ENCODE results near the gene ELMO3.

The ELMO3 gene

DNA sequence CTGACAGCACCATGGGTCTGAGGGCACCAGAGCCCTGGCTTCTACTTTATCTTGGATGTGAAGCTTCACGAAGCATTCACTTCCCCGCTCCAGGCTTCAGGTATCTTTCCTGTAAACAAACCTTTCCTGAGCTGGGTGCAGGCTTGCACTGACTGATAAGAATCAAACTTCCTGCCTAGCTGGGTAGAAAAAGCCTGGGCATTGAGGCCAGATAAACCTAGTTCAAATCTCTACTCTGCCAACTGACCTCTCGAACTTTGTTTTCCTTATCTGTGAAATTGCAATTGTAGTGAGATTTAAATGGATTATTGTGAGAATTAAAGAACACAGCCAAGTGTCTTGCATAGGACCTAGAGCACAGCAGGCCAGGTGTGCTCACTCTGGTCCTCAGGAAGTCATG is 25.1 kb downstream of the ELMO3 start:
- H3K36me3 ChIP-seq (ENCODE audit: control insufficient read depth, insufficient read depth, low read length) = peaks cover 8% of the 10 kb centered on the region
- no peak overlapping the region for H3K27ac ChIP-seq (ENCODE audit: insufficient read depth, low read depth, low read length, poor library complexity, severe bottlenecking)
- no peaks in the 10 kb centered on the region for H3K27me3 ChIP-seq (ENCODE audit: control insufficient read depth, insufficient read depth, low read length, poor library complexity, severe bottlenecking)
- H3K4me1 ChIP-seq (ENCODE audit: control insufficient read depth, insufficient read depth, low read length) = peaks cover 6% of the 10 kb centered on the region
- 92 to 93% methylated on average over 3 of the region's 3 CpGs for WGBS, 2 experiments
- H3K9me3 ChIP-seq (ENCODE audit: control insufficient read depth, low read length) = no peaks in the 10 kb centered on the region
- H3K4me3 ChIP-seq (ENCODE audit: insufficient read depth, low read depth, low read length) = no peak overlapping the region

- H3K36me3 ChIP-seq (ENCODE audit: control insufficient read depth, insufficient read depth, low read length) = peaks cover 9% of the 10 kb centered on the region
- peak overlapping the region; percentile 100 for H3K4me3 ChIP-seq (ENCODE audit: insufficient read depth, low read depth, low read length)
- H3K4me1 ChIP-seq (ENCODE audit: control insufficient read depth, insufficient read depth, low read length) = peaks cover 6% of the 10 kb centered on the region
- H3K27me3 ChIP-seq (ENCODE audit: control insufficient read depth, insufficient read depth, low read length, poor library complexity, severe bottlenecking) = no peaks in the 10 kb centered on the region
- no peaks in the 10 kb centered on the region for H3K9me3 ChIP-seq (ENCODE audit: control insufficient read depth, low read length)
- 15% methylated on average over 12 of the region's 12 CpGs for WGBS, 2 experiments
- no peak overlapping the region for H3K27ac ChIP-seq (ENCODE audit: insufficient read depth, low read depth, low read length, poor library complexity, severe bottlenecking)
Observed at GRCh38 chr16:67226295-67226803, 27.4 kb downstream of the ELMO3 start.

DNA sequence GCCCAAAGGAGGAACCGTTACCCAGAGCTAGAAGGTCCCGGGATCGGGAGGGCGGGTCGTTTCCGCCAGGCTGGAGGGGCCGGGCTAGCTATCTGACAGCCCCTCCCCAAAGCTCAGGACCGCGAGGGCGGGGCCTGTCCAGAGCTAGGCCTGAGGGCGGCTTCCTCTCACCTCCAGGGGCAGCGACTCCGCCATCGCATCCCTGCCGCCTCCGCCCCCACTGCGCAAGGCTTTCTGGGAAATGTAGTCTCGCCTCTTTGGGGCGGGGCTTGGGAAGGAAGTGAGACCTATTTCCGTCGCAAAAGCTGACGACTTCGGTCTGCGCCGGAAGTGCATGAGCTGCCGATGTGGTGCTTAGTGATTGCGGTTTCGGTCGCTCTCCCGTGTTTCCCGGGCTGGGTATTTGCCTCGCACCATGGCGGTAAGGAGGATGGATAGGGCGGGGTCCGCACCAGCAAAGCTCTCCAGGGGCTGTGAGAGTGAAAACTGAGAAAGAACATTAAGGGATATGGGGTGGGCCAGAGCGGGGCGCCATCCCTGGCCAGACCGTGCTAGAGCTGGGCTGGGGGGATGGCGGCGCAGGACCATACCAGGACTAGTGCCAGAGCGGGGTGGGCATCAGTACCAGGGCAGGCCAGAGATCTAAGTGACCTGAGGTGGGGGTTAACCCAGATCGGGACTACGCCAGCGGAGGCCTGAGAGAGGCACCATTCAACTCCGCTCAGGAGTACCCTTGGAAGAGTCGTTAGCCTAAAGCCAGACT is 28.1 kb downstream of the ELMO3 start, which contains the start of gene TMEM208:
Gene TMEM208 (plus strand): TSS at position 327 of the 763 bp plus-strand sequence. CDS start 89 bp downstream, at position 416.
- 1 to 2% methylated on average over 46 of the region's 46 CpGs for WGBS, 2 experiments
- no peaks in the 10 kb centered on the region for H3K9me3 ChIP-seq (ENCODE audit: control insufficient read depth, low read length)
- no peaks in the 10 kb centered on the region for H3K27me3 ChIP-seq (ENCODE audit: control insufficient read depth, insufficient read depth, low read length, poor library complexity, severe bottlenecking)
- no peak within 1 kb of the TSS for H3K27ac ChIP-seq (ENCODE audit: insufficient read depth, low read depth, low read length, poor library complexity, severe bottlenecking)
- H3K36me3 ChIP-seq (ENCODE audit: control insufficient read depth, insufficient read depth, low read length) = peaks cover 9% of the 10 kb centered on the region
- H3K4me3 ChIP-seq (ENCODE audit: insufficient read depth, low read depth, low read length) = peak within 1 kb of the TSS; percentile 100
- peaks cover 6% of the 10 kb centered on the region for H3K4me1 ChIP-seq (ENCODE audit: control insufficient read depth, insufficient read depth, low read length)

GRCh38 chr16:67227567-67227921 is 28.6 kb downstream of the ELMO3 start:
- Histone ChIP-seq H3K27ac (ENCODE audit: insufficient read depth, low read depth, low read length, poor library complexity, severe bottlenecking) (no peak overlapping the region), H3K4me1 (ENCODE audit: control insufficient read depth, insufficient read depth, low read length) (peaks cover 6% of the 10 kb centered on the region), H3K27me3 (ENCODE audit: control insufficient read depth, insufficient read depth, low read length, poor library complexity, severe bottlenecking) (no peaks in the 10 kb centered on the region), H3K9me3 (ENCODE audit: control insufficient read depth, low read length) (no peaks in the 10 kb centered on the region), H3K4me3 (ENCODE audit: insufficient read depth, low read depth, low read length) (peak overlapping the region; percentile 100), H3K36me3 (ENCODE audit: control insufficient read depth, insufficient read depth, low read length) (peaks cover 9% of the 10 kb centered on the region)
- WGBS, 2 experiments = 35% methylated on average over 12 of the region's 12 CpGs

- peaks cover 9% of the 10 kb centered on the region for H3K36me3 ChIP-seq (ENCODE audit: control insufficient read depth, insufficient read depth, low read length)
- no peaks in the 10 kb centered on the region for H3K27me3 ChIP-seq (ENCODE audit: control insufficient read depth, insufficient read depth, low read length, poor library complexity, severe bottlenecking)
- peaks cover 6% of the 10 kb centered on the region for H3K4me1 ChIP-seq (ENCODE audit: control insufficient read depth, insufficient read depth, low read length)
- H3K9me3 ChIP-seq (ENCODE audit: control insufficient read depth, low read length) = no peaks in the 10 kb centered on the region
- 94 to 95% methylated on average over 9 of the region's 9 CpGs for WGBS, 2 experiments
- H3K27ac ChIP-seq (ENCODE audit: insufficient read depth, low read depth, low read length, poor library complexity, severe bottlenecking) = no peak overlapping the region
- H3K4me3 ChIP-seq (ENCODE audit: insufficient read depth, low read depth, low read length) = peak overlapping the region; percentile 100
Observed at GRCh38 chr16:67228034-67228785, 29.3 kb downstream of the ELMO3 start.

GRCh38 chr16:67228905-67229304 is 30.0 kb downstream of the ELMO3 start:
- 93 to 96% methylated on average over 9 of the region's 9 CpGs for WGBS, 2 experiments
- Histone ChIP-seq H3K36me3 (ENCODE audit: control insufficient read depth, insufficient read depth, low read length) (peaks cover 9% of the 10 kb centered on the region), H3K4me1 (ENCODE audit: control insufficient read depth, insufficient read depth, low read length) (peaks cover 6% of the 10 kb centered on the region), H3K9me3 (ENCODE audit: control insufficient read depth, low read length) (no peaks in the 10 kb centered on the region), H3K27ac (ENCODE audit: insufficient read depth, low read depth, low read length, poor library complexity, severe bottlenecking) (no peak overlapping the region), H3K4me3 (ENCODE audit: insufficient read depth, low read depth, low read length) (no peak overlapping the region), H3K27me3 (ENCODE audit: control insufficient read depth, insufficient read depth, low read length, poor library complexity, severe bottlenecking) (no peaks in the 10 kb centered on the region)

GRCh38 chr16:67229906-67230808 is 31.2 kb downstream of the ELMO3 start:
- 95% methylated on average over 32 of the region's 32 CpGs for WGBS, 2 experiments
- Histone ChIP-seq H3K27ac (ENCODE audit: insufficient read depth, low read depth, low read length, poor library complexity, severe bottlenecking) (no peak overlapping the region), H3K4me1 (ENCODE audit: control insufficient read depth, insufficient read depth, low read length) (peaks cover 6% of the 10 kb centered on the region), H3K9me3 (ENCODE audit: control insufficient read depth, low read length) (no peaks in the 10 kb centered on the region), H3K4me3 (ENCODE audit: insufficient read depth, low read depth, low read length) (no peak overlapping the region), H3K36me3 (ENCODE audit: control insufficient read depth, insufficient read depth, low read length) (peaks cover 9% of the 10 kb centered on the region), H3K27me3 (ENCODE audit: control insufficient read depth, insufficient read depth, low read length, poor library complexity, severe bottlenecking) (no peaks in the 10 kb centered on the region)

GRCh38 chr16:67230809-67231660 is 32.1 kb downstream of the ELMO3 start:
- Histone ChIP-seq H3K9me3 (ENCODE audit: control insufficient read depth, low read length) (no peaks in the 10 kb centered on the region), H3K27ac (ENCODE audit: insufficient read depth, low read depth, low read length, poor library complexity, severe bottlenecking) (no peak overlapping the region), H3K4me3 (ENCODE audit: insufficient read depth, low read depth, low read length) (no peak overlapping the region), H3K4me1 (ENCODE audit: control insufficient read depth, insufficient read depth, low read length) (peaks cover 3% of the 10 kb centered on the region), H3K36me3 (ENCODE audit: control insufficient read depth, insufficient read depth, low read length) (peaks cover 9% of the 10 kb centered on the region), H3K27me3 (ENCODE audit: control insufficient read depth, insufficient read depth, low read length, poor library complexity, severe bottlenecking) (no peaks in the 10 kb centered on the region)
- WGBS, 2 experiments = 94 to 96% methylated on average over 12 of the region's 12 CpGs

- Histone ChIP-seq H3K36me3 (ENCODE audit: control insufficient read depth, insufficient read depth, low read length) (peaks cover 5% of the 10 kb centered on the region), H3K27ac (ENCODE audit: insufficient read depth, low read depth, low read length, poor library complexity, severe bottlenecking) (no peak overlapping the region), H3K9me3 (ENCODE audit: control insufficient read depth, low read length) (no peaks in the 10 kb centered on the region), H3K4me3 (ENCODE audit: insufficient read depth, low read depth, low read length) (no peak overlapping the region), H3K27me3 (ENCODE audit: control insufficient read depth, insufficient read depth, low read length, poor library complexity, severe bottlenecking) (no peaks in the 10 kb centered on the region), H3K4me1 (ENCODE audit: control insufficient read depth, insufficient read depth, low read length) (peaks cover 3% of the 10 kb centered on the region)
- 91 to 93% methylated on average over 6 to 7 of the region's 7 CpGs for WGBS, 2 experiments
Observed at GRCh38 chr16:67233596-67233995, 34.7 kb downstream of the ELMO3 start.
